ENCODE data around the gene SP4. TPM values are rescaled to one million over a fixed set of nuclear protein-coding genes. Genes with fewer than 3 reads are reported as not detected.

The SP4 gene
- 13.3 TPM for total RNA-seq

- peak; percentile 96 for DNase-seq (ENCODE audit: low spot score)
Observed at GRCh38 chr7:21427871-21428658, at the start of gene SP4. SP4 (plus strand) TSS chr7:21428083; CDS start chr7:21428252, 169 bp downstream.

- no peak for DNase-seq (ENCODE audit: low spot score)
Observed at GRCh38 chr7:21383227-21384220, 44.4 kb upstream of the SP4 start.

DNA sequence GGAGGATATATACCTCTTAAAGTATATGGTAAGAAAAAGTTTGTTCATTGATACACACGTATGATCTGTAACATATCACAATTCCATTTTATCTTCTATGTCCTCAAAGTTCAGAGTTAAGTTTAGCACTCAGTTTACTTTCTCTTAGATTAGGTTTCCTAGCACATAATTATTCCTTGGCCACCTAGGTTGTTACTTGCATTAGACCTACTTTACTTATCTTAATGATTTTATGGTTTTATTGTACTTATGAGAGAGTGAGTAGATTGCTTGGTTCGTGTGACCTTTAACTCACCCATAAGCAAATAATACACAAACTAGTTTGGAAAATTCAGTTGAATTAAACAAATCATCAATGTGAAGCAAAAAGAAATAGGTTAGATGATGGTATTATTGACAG, 33.9 kb upstream of the SP4 start:
- DNase-seq (ENCODE audit: low spot score) = no peak

GRCh38 chr7:21401944-21402343, 25.9 kb upstream of the SP4 start:
- no peak for DNase-seq (ENCODE audit: low spot score)

- no peak for DNase-seq (ENCODE audit: low spot score)
Observed at GRCh38 chr7:21407796-21408480, 19.9 kb upstream of the SP4 start.

DNA sequence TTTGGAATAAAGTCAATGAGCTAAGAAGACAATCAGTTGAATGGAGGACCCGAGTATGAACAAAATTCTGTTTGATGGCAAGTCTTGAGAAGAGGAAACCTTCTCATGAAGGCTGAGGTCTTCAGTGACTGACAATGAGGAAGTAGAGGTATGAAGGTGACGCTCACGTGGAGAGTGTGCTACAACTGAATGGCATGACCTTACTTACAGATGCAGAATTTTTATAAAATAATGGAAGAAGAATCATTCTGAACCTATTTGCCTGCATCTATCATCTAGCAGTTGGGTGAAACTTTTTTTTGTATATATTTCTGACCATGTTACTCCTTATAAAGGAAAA, 19.4 kb upstream of the SP4 start:
- DNase-seq (ENCODE audit: low spot score) = no peak

- DNase-seq (ENCODE audit: low spot score) = no peak
Observed at GRCh38 chr7:21412410-21412851, 15.5 kb upstream of the SP4 start.

GRCh38 chr7:21412957-21413356, 14.9 kb upstream of the SP4 start:
- no peak for DNase-seq (ENCODE audit: low spot score)

DNA sequence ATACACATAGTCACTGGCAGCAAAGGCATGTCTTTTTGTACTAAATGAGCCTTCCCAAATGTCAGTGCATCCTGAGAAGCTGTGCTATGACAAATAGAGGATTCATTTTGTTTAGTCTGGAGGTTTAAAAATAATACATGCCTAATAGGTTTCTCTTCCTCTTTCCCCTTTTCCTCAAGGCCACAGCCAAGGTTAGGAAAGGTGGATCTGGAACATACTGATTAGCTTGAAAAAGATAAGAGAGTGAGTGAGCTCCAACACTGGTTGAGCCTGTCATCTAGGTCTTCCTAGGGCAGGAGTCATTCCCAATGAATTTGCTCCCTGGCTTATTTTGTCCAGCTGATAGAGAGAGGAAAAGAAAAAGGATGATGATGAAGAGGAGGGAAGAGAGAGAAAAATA, 14.4 kb upstream of the SP4 start:
- no peak for DNase-seq (ENCODE audit: low spot score)

DNA sequence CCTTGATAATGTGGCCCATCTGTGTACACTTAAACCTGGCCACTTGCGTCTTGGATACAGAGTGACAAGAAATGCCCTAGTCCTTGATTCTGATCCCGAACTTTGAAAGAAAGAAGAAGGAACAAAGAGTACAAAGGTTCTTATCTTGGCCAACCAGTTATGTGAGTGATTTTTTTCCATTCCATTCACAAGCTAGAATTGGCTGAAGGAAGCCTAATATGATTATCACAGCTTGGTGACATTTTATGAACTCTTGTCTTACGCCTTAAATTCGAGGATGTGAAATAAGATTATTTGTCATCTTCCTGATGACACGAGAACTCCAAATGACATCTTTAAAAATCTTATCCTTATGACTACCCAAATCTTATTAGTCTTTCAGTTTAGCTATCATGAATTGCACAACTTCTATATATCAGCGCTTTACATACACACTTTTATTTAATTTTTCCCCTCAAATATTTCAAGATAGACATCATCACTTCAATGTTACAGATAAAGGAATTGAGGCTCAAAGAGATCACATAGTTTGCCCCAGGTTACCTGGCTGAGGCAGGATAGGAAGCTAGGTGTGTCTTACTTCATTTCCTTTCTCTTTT, 13.0 kb upstream of the SP4 start:
- DNase-seq (ENCODE audit: low spot score) = no peak

- no peak for DNase-seq (ENCODE audit: low spot score)
Observed at GRCh38 chr7:21417647-21418046, 10.2 kb upstream of the SP4 start.

GRCh38 chr7:21422751-21423150, 5.1 kb upstream of the SP4 start:
- no peak for DNase-seq (ENCODE audit: low spot score)

- no peak for DNase-seq (ENCODE audit: low spot score)
Observed at GRCh38 chr7:21425290-21425689, 2.6 kb upstream of the SP4 start.

- no peak for DNase-seq (ENCODE audit: low spot score)
Observed at GRCh38 chr7:21426286-21427181, 1.3 kb upstream of the SP4 start.

DNA sequence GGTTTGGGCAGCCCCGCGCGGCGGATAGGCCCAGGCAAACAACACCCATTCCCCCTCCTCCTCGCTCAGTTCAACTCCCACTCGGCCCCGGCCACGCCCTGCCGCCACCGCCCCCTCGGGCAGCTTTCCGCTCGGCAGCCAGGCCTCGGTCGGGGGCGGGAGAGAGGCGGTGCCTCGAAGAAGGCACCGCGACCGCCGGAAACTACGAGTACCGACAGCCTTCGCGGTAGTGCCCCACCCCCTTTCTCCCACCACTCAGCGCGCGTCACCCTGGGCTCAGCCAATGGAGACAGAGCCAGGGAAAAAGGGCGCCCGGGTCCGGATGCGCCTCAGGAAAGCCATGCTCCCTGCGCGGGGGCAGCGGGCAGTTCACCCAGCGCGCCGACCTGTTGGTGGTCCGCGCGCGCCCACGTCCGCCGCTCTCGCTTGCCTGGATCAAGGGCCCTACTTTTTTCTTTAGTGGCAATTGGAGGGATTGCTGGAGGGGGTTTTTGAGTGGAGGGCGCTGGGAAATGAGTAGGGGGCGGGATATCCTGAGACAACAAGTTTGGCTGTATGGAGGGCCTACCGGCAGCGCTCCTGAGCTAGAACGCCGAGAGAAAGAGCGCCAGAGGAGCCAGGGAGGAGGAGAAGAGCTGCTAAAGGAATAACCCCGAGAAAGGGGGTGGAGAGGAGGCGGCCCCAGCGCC, 557 bp upstream of the SP4 start:
- DNase-seq (ENCODE audit: low spot score) = peak; percentile 99

GRCh38 chr7:21428659-21428941, 717 bp downstream of the SP4 start:
- no peak for DNase-seq (ENCODE audit: low spot score)

DNA sequence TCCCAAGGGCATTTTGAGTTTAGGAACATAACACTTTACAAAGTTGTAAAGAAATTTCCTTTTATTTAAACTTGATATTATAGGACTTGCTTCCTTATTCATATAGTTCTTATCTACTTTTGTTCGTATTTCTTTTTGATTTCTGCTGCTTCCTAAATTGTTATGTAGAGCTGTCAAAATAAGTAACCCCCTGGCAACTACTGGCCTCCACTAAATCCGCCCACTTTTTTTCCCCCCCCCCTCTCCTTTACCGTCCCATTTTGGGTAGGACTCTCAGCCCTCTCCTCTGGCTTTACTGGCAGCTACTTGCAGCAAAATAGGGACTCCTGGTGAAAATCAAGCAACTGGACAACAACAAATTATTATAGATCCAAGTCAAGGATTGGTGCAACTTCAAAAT, 1.1 kb downstream of the SP4 start:
- DNase-seq (ENCODE audit: low spot score) = no peak

DNA sequence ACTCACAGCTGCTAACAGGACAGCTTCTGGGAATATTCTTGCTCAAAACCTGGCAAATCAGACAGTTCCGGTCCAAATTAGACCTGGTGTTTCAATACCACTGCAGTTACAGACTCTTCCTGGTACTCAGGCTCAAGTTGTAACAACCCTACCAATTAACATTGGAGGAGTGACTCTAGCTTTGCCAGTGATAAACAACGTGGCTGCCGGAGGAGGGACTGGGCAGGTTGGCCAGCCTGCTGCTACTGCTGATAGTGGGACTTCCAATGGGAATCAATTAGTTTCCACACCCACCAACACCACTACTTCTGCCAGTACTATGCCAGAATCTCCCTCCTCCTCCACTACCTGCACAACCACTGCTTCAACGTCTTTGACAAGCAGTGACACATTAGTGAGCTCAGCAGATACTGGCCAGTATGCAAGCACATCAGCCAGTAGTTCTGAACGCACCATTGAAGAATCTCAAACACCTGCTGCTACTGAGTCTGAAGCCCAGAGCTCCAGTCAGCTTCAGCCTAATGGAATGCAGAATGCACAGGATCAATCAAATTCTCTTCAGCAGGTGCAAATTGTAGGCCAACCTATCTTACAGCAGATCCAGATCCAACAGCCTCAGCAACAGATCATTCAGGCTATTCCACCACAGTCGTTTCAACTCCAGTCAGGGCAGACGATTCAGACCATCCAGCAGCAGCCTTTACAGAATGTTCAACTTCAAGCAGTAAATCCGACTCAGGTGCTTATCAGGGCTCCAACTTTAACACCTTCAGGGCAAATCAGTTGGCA, 2.1 kb downstream of the SP4 start:
- no peak for DNase-seq (ENCODE audit: low spot score)

DNA sequence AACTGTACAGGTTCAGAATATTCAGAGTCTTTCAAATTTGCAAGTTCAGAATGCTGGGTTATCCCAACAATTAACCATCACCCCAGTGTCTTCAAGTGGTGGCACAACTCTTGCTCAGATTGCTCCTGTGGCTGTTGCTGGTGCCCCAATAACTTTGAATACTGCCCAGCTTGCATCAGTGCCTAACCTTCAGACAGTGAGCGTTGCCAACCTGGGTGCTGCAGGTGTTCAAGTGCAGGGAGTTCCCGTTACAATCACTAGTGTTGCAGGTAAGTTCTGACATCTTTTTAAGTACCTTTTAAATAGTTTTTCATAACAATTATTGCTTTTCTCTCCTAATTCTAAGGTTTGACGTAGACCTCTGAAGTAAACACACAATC, 2.7 kb downstream of the SP4 start:
- no peak for DNase-seq (ENCODE audit: low spot score)
